Adipocyte (in vitro differentiated cells): ENCODE data around the gene ARPC1A.
"Not testable (repeated sequence)": the region's sequence is repeated elsewhere in the genome, so short reads cannot be mapped to it uniquely, and the experiment has no call there.

Source experiments
- DNase-seq: peaks from one replicate; pipeline ENCODE4 v3.0.0-alpha.2; 2015; ENCODE audit warnings: low read depth
- H3K27me3 ChIP-seq: replicated peaks from 2 replicates; pipeline ENCODE4 v1.7.0; 2013; ENCODE audit warnings: mild to moderate bottlenecking, low read length, moderate library complexity; ENCODE audit not compliant: control insufficient read depth, insufficient read depth
- H3K36me3 ChIP-seq: 2 replicates; pipeline ENCODE4 v1.7.0; 2013; ENCODE audit warnings: low read length, mild to moderate bottlenecking, moderate library complexity; ENCODE audit not compliant: control insufficient read depth, insufficient read depth, severe bottlenecking
- H3K4me1 ChIP-seq: 2 replicates; pipeline ENCODE4 v1.7.0; 2013; ENCODE audit warnings: mild to moderate bottlenecking, low read length, moderate library complexity; ENCODE audit not compliant: control insufficient read depth, insufficient read depth
- H3K4me3 ChIP-seq: 2 replicates; pipeline ENCODE4 v1.7.0; 2013; ENCODE audit warnings: mild to moderate bottlenecking, low read length, moderate library complexity
- H3K9ac ChIP-seq: 2 replicates; pipeline ENCODE4 v1.7.0; 2013; ENCODE audit warnings: mild to moderate bottlenecking, low read length, moderate library complexity
- H3K9me3 ChIP-seq: 2 replicates; pipeline ENCODE4 v1.7.0; 2013; ENCODE audit warnings: mild to moderate bottlenecking, low read length, moderate library complexity; ENCODE audit not compliant: control insufficient read depth

ARPC1A gene

GRCh38 chr7:99404977-99405320 lies 79.3 kb downstream of the ARPC1A start:
- Histone ChIP-seq H3K9me3 (no peaks in the 10 kb centered on the region), H3K4me3 (no peak overlapping the region), H3K27me3 (no peaks in the 10 kb centered on the region), H3K36me3 (peaks cover 35% of the 10 kb centered on the region), H3K4me1 (peaks cover 35% of the 10 kb centered on the region), H3K9ac (peak overlapping the region; percentile 41)
- no peak for DNase-seq

DNA sequence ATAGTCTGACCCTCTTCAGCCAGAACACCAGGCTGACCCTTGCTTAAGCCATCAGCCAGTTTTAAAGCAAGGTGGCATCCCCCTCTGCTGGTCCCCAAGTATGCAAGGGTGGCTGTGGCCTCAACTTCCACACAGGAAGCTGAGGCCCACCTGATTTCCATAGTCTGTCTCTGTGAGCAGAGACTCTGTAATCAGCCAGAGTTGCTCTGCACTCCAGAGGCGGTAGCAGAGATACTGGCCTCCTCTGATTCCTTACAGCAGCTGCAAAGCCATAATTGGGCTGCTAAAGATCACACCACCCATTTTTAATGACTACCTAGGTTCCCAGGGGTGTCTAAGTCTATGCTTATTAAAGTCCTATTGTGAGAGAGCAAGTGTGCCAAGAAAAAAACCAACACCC lies 80.9 kb downstream of the ARPC1A start:
- H3K4me3 ChIP-seq = peak overlapping the region; percentile 100
- no peaks in the 10 kb centered on the region for H3K9me3 ChIP-seq
- DNase-seq = no peak
- H3K36me3 ChIP-seq = peaks cover 33% of the 10 kb centered on the region
- peak overlapping the region; percentile 99 for H3K9ac ChIP-seq
- peaks cover 41% of the 10 kb centered on the region for H3K4me1 ChIP-seq
- no peaks in the 10 kb centered on the region for H3K27me3 ChIP-seq

GRCh38 chr7:99407872-99408378 lies 82.2 kb downstream of the ARPC1A start:
- H3K9ac ChIP-seq = peak overlapping the region; percentile 99
- no peaks in the 10 kb centered on the region for H3K27me3 ChIP-seq
- H3K9me3 ChIP-seq = no peaks in the 10 kb centered on the region
- peak overlapping the region; percentile 100 for H3K4me3 ChIP-seq
- peaks cover 41% of the 10 kb centered on the region for H3K4me1 ChIP-seq
- peak; percentile 94 for DNase-seq
- peaks cover 38% of the 10 kb centered on the region for H3K36me3 ChIP-seq

GRCh38 chr7:99408379-99409191 lies 82.9 kb downstream of the ARPC1A start, which contains the start of the genes BUD31 and PDAP1:
Gene BUD31 (plus strand): TSS chr7:99408969. CDS start chr7:99411093, 2,124 bp downstream.
Gene PDAP1 (minus strand): TSS chr7:99408597. CDS start chr7:99408548, 49 bp downstream.
- H3K36me3 ChIP-seq = peaks cover 38% of the 10 kb centered on the region
- no peaks in the 10 kb centered on the region for H3K9me3 ChIP-seq
- peak within 1 kb of the TSS; percentile 99 for H3K9ac ChIP-seq

DNA sequence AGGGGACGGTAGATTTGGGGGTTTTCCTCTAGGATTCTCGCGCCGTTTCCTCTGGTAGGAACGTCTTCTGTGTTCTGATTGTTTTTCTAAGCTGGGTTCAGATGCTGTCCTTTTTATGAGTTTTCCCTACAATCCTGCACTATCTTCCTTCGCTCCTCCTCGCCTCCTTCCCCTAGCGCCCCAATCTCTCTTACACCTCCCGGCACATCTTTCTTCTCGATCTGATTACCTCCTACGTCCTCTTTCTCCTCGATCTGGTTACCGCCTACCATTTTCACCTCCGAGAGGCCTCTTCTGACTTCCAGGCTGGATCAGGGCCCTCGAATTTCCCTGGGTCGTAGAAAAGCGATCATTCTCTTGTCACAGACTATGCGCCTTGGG lies 83.5 kb downstream of the ARPC1A start:
- H3K9me3 ChIP-seq = no peaks in the 10 kb centered on the region
- DNase-seq = peak; percentile 50
- peak overlapping the region; percentile 99 for H3K9ac ChIP-seq
- peaks cover 38% of the 10 kb centered on the region for H3K36me3 ChIP-seq
- peak overlapping the region; percentile 100 for H3K4me3 ChIP-seq
- peaks cover 38% of the 10 kb centered on the region for H3K4me1 ChIP-seq
- H3K27me3 ChIP-seq = no peaks in the 10 kb centered on the region

More at GRCh38 chr7:99408379-99409191, 82.9 kb downstream of the ARPC1A start, which contains the start of the genes BUD31 and PDAP1:
- peaks cover 41% of the 10 kb centered on the region for H3K4me1 ChIP-seq
- peak; percentile 94 for DNase-seq
- no peaks in the 10 kb centered on the region for H3K27me3 ChIP-seq
- H3K4me3 ChIP-seq = peak within 1 kb of the TSS; percentile 100

- peaks cover 44% of the 10 kb centered on the region for H3K36me3 ChIP-seq
- H3K27me3 ChIP-seq = no peaks in the 10 kb centered on the region
- peak overlapping the region; percentile 99 for H3K9ac ChIP-seq
- H3K4me3 ChIP-seq = peak overlapping the region; percentile 100
- no peaks in the 10 kb centered on the region for H3K9me3 ChIP-seq
- peaks cover 31% of the 10 kb centered on the region for H3K4me1 ChIP-seq
- DNase-seq = peak; percentile 8
Measured at GRCh38 chr7:99409806-99410205, 84.1 kb downstream of the ARPC1A start.

GRCh38 chr7:99410635-99411034 lies 84.9 kb downstream of the ARPC1A start:
- Histone ChIP-seq H3K36me3 (peaks cover 49% of the 10 kb centered on the region), H3K9ac (peak overlapping the region; percentile 99), H3K4me1 (peaks cover 28% of the 10 kb centered on the region), H3K4me3 (peak overlapping the region; percentile 100), H3K9me3 (no peaks in the 10 kb centered on the region), H3K27me3 (no peaks in the 10 kb centered on the region)
- no peak for DNase-seq

DNA sequence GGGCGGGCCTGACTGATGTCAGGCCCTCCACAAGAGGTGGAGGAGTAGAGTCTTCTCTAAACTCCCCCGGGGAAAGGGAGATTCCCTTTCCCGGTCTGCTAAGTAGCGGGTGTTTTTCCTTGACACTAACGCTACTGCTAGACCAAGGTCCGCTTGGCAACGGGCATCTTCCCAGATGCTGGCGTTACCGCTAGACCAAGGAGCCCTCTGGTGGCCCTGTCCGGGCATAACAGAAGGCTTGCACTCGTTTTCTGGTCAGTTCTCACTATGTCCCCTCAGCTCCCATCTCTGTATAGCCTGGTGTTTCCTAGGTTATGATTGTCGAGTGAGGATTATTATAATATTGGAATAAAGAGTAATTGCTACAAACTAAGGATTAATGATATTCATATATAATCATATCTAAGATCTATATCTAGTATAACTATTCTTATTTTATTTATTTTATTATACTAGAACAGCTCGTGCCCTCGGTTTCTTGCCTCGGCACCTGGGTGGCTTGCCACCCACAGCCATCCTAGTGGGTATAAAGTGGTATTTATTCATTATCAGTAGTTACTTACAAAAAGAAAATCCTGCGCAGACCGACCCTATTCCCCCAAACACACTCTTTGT lies 89.9 kb downstream of the ARPC1A start:
- H3K9ac ChIP-seq, H3K4me1 ChIP-seq, H3K9me3 ChIP-seq, H3K27me3 ChIP-seq, H3K4me3 ChIP-seq: not testable (repeated sequence)
- peaks cover 94% of the 10 kb centered on the region for H3K36me3 ChIP-seq
- peak; percentile 63 for DNase-seq
